Chondrocyte (in vitro differentiated cells): ENCODE measurements around the gene CCNF. TPM values are rescaled to one million over a fixed set of nuclear protein-coding genes. Genes with fewer than 3 reads are reported as not detected.
"Not testable (repeated sequence)": the region's sequence is repeated elsewhere in the genome, so short reads cannot be mapped to it uniquely, and the experiment has no call there.

ENCODE experiments used
- DNase-seq: peaks from one replicate; pipeline ENCODE4 v3.0.0; 2021; ENCODE audit warnings: mixed read lengths, low spot score
- H3K27ac Mint-ChIP-seq: one replicate; pipeline ENCODE4 v1.8.0; 2021; ENCODE audit warnings: mild to moderate bottlenecking, moderate library complexity, mixed read lengths; ENCODE audit not compliant: unreplicated experiment
- H3K27me3 Mint-ChIP-seq: 2 replicates; pipeline ENCODE4 v1.8.0; 2021; ENCODE audit warnings: low read depth, mixed read lengths
- H3K36me3 Mint-ChIP-seq: 2 replicates; pipeline ENCODE4 v1.8.0; 2021; ENCODE audit warnings: low read depth, mixed read lengths
- H3K4me1 Mint-ChIP-seq: 2 replicates; pipeline ENCODE4 v1.8.0; 2021; ENCODE audit warnings: low read depth, mild to moderate bottlenecking, mixed read lengths
- H3K4me3 Mint-ChIP-seq: one replicate; pipeline ENCODE4 v1.8.0; 2021; ENCODE audit warnings: mild to moderate bottlenecking, moderate library complexity, mixed read lengths; ENCODE audit not compliant: unreplicated experiment
- H3K9me3 Mint-ChIP-seq: 2 replicates; pipeline ENCODE4 v1.8.0; 2021; ENCODE audit warnings: low read depth, mixed read lengths
- total RNA-seq: library from RNA; stranded (reverse); gene quantifications from 3 replicates; pipeline ENCODE4 v1.2.1, GENCODE V29; 2021
- TF ChIP-seq, protein P1 (sequence below): fragments of 200-600 bp; sonication (generic); IDR thresholded peaks from 2 replicates; pipeline ENCODE4 v1.5.0; 2021; ENCODE audit warnings: antibody characterized with exemption, mild to moderate bottlenecking, moderate library complexity

CCNF gene
- total RNA-seq, 1 donor from 2014 or later: 7.6 TPM

DNA sequence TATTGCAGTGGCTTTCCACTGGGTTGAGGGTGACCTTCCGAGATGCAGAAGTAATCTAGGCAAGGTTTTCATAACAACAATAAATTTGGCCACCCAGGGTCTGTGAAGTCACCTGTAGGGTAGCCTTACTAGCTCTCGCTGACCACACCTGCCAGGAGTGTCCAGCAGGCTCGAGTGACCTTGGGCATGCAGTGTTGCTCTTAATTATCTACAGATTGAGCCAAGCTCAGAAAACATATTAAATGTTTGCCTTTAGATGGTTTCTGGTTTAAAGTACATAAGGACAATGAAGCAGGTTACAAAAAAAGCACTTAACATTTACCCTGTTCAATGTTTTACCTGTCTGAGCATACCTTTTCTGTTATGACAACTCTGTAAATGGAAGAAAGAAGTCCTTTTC lies 47.5 kb downstream of the CCNF start:
- Mint-ChIP-seq H3K9me3 (no peaks in the 10 kb centered on the region), H3K27ac (no peak overlapping the region), H3K36me3 (no peaks in the 10 kb centered on the region), H3K27me3 (no peaks in the 10 kb centered on the region), H3K4me3 (peak overlapping the region; percentile 58), H3K4me1 (peaks cover 23% of the 10 kb centered on the region)
- no peak for DNase-seq
- TF ChIP-seq, protein P1, sequence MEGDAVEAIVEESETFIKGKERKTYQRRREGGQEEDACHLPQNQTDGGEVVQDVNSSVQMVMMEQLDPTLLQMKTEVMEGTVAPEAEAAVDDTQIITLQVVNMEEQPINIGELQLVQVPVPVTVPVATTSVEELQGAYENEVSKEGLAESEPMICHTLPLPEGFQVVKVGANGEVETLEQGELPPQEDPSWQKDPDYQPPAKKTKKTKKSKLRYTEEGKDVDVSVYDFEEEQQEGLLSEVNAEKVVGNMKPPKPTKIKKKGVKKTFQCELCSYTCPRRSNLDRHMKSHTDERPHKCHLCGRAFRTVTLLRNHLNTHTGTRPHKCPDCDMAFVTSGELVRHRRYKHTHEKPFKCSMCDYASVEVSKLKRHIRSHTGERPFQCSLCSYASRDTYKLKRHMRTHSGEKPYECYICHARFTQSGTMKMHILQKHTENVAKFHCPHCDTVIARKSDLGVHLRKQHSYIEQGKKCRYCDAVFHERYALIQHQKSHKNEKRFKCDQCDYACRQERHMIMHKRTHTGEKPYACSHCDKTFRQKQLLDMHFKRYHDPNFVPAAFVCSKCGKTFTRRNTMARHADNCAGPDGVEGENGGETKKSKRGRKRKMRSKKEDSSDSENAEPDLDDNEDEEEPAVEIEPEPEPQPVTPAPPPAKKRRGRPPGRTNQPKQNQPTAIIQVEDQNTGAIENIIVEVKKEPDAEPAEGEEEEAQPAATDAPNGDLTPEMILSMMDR: no peak

DNA sequence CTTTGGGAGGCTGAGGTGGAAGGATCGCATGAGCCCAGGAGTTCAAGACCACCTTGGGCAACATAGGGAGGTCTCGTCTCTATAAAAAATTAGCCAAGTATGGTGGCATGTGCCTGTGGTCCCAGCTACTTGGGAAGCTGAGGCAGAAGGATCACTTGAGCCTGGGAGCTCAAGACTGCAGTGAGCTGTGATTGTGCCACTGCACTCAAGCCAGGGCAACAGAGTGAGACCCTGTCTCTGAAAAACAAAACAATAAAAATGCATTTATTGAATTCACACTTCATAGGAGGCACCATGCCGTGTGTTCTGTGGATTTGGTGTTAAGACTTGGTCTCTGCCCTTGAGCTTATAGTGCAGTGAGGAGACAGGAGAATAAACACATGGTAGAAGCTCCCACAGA lies 48.1 kb downstream of the CCNF start:
- no peak for DNase-seq
- Mint-ChIP-seq H3K4me3 (no peak overlapping the region), H3K4me1 (peaks cover 23% of the 10 kb centered on the region), H3K27ac (no peak overlapping the region), H3K27me3 (no peaks in the 10 kb centered on the region), H3K9me3 (no peaks in the 10 kb centered on the region), H3K36me3 (no peaks in the 10 kb centered on the region)
- TF ChIP-seq, protein P1: no peak

DNA sequence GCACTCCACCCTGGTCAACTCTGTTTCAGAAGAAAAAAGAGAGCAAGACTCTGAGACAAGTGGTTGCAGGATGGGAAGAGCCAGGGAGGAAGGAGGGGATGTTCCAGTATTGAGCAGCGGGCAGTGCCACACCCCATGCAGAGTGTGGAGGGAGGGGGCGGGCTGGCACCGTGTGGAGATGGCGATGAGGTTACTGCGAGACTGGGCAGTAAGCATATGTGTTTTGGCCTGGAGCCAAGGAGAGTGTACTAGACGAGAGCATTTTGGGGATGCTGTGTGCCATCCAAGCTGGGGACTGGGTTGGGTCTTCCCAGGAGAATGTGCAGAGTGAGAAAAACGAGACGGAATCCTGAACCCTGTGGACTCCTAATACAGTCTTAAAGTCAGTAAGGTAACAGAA lies 49.0 kb downstream of the CCNF start:
- Mint-ChIP-seq H3K4me3 (no peak overlapping the region), H3K27me3 (no peaks in the 10 kb centered on the region), H3K27ac (no peak overlapping the region), H3K36me3 (no peaks in the 10 kb centered on the region), H3K4me1 (peaks cover 24% of the 10 kb centered on the region), H3K9me3 (no peaks in the 10 kb centered on the region)
- DNase-seq: no peak
- TF ChIP-seq, protein P1: no peak

DNA sequence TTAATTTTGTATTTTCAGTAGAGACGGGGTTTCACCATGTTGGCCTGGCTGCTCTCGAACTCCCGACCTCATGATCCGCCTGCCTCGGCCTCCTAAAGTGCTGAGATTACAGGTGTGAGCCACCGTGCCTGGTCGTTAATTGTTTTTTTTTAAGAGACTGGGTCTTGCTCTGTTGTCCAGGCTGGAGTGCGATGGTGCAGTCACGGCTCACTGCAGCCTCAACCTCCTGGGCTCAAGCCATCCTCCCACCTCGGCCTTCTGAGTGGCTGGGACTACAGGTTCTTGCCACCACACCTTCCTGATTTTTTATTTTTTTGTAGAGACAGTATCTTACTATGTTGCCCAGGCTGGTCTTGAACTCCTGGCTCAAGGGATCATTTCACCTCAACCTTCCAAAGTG lies 50.7 kb downstream of the CCNF start:
- H3K4me3 Mint-ChIP-seq, H3K27me3 Mint-ChIP-seq, H3K27ac Mint-ChIP-seq, DNase-seq, H3K36me3 Mint-ChIP-seq, H3K9me3 Mint-ChIP-seq: not testable (repeated sequence)
- peaks cover 22% of the 10 kb centered on the region for H3K4me1 Mint-ChIP-seq

DNA sequence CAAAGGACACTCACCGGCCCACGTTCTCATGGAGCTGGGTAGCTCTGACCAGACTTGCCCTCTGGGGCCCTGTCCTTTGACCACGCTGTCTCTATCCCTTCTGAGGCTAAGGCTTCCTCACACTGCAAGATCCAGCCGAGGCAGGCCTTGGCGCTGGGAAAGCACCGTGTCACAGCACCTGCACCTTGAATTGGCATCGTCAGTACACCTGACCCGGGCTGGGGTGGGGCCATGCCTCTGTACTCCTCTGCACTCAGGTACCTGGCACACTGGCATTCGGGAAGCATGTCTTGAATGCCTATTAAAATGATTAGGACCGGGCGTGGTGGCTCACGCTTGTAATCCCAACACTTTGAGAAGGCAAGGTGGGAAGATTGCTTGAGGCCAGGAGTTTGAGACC lies 51.7 kb downstream of the CCNF start:
- no peak for DNase-seq
- TF ChIP-seq, protein P1: no peak
- H3K27me3 Mint-ChIP-seq: no peaks in the 10 kb centered on the region
- H3K4me1 Mint-ChIP-seq: peaks cover 19% of the 10 kb centered on the region
- no peaks in the 10 kb centered on the region for H3K9me3 Mint-ChIP-seq
- H3K27ac Mint-ChIP-seq: no peak overlapping the region
- no peak overlapping the region for H3K4me3 Mint-ChIP-seq
- H3K36me3 Mint-ChIP-seq: peaks cover 1% of the 10 kb centered on the region

DNA sequence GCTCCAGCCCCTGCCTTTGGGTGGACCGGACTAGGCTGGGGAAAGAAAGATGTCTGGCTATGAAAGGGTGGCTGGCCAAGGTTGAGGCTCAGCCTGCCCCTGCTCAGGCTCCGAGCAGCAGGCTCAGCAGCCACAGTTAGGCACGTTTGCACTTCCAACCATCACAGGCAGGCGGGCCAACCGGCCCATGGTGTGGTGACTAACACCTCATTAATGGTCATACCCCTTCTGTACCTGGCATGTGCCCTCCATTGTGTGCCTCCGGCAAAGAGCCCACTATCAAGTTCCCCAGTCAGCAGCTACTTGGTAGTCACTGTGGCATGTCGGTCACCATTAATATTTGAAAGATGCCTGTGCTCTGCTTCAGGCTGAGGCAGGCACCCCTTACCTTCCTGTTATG lies 52.4 kb downstream of the CCNF start:
- Mint-ChIP-seq H3K4me3 (no peak overlapping the region), H3K9me3 (no peaks in the 10 kb centered on the region), H3K4me1 (peaks cover 16% of the 10 kb centered on the region), H3K27ac (no peak overlapping the region), H3K27me3 (no peaks in the 10 kb centered on the region), H3K36me3 (peaks cover 1% of the 10 kb centered on the region)
- DNase-seq: no peak
- TF ChIP-seq, protein P1: no peak
